Neural progenitor cell (in vitro differentiated cells): ENCODE results near the gene CYP39A1.

ENCODE experiments used
- EZH2 ChIP-seq: fragments of 200-600 bp; sonication (generic); IDR thresholded peaks from 2 replicates; pipeline ENCODE4 v1.6.1; 2017; ENCODE audit warnings: antibody characterized with exemption, mild to moderate bottlenecking, moderate library complexity
- EZH2phosphoT487 ChIP-seq: fragments of 200-600 bp; sonication (generic); IDR thresholded peaks from 2 replicates; pipeline ENCODE4 v1.6.1; 2017; ENCODE audit warnings: antibody characterized with exemption
- TF ChIP-seq, protein P1 (sequence below): fragments of 200-600 bp; sonication (generic); IDR thresholded peaks from 2 replicates; pipeline ENCODE4 v1.5.1; 2017; ENCODE audit warnings: antibody characterized with exemption, mild to moderate bottlenecking

DNA sequence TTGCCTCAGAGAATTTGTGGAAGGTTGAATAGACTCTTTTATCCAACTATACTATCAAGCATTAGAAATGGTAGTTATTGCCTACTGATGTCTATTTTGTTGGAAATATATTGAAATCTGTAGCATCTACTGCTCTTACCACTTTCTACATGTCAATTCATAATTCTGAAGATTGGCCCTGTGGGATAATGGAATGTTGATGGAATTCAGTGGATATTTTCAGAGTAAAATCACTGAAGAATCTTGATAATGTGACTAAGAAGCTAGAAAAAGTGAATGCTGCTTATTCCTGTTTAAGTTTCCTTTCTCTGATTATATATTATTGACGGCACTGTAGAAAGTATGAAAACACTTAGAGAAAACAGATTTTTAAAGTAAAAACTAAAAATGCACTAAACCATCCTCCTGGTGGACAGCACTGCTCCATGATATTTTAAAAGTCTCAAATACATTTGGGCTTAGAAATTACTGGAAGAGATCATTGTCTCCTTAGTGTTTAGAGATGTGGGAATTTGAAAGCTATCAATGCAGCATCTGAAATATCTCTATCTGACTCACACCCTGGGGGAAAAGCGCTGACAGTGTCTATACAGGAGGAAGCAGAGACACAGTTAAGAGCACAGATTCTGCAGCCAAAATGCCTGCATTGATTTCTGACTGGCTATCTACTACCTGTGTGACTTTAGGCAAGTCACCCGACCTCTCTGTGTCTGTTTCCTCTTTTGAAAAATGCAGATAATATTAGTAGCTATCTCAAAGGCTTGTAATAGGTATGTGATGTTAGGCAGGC lies 123.5 kb downstream of the CYP39A1 start:
- TF ChIP-seq, protein P1, sequence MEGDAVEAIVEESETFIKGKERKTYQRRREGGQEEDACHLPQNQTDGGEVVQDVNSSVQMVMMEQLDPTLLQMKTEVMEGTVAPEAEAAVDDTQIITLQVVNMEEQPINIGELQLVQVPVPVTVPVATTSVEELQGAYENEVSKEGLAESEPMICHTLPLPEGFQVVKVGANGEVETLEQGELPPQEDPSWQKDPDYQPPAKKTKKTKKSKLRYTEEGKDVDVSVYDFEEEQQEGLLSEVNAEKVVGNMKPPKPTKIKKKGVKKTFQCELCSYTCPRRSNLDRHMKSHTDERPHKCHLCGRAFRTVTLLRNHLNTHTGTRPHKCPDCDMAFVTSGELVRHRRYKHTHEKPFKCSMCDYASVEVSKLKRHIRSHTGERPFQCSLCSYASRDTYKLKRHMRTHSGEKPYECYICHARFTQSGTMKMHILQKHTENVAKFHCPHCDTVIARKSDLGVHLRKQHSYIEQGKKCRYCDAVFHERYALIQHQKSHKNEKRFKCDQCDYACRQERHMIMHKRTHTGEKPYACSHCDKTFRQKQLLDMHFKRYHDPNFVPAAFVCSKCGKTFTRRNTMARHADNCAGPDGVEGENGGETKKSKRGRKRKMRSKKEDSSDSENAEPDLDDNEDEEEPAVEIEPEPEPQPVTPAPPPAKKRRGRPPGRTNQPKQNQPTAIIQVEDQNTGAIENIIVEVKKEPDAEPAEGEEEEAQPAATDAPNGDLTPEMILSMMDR = no peak
- no peak for TF ChIP-seq EZH2
- no peak for TF ChIP-seq EZH2phosphoT487
